ENCODE results near the gene VIT.
"Not testable (repeated sequence)": the region's sequence is repeated elsewhere in the genome, so short reads cannot be mapped to it uniquely, and the experiment has no call there.

The VIT gene

DNA sequence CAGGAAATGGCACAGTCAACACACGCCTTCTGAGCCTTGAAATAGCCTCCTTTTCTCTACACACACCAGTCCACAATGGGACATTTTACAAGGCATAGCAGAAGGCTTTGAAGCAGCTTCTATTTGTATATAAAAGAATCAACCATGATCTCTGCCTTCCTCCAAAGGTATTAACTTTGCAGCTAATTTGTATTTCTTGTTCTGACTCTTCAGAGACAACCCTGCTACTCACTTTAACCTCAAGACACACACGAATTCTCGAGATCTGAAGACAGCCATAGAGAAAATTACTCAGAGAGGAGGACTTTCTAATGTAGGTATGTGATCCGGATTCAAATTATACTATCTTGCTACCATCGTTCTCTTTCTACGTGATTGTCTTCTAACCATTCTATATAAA, 104.6 kb downstream of the VIT start:
- no peak for DNase-seq (ENCODE audit: low read depth in 2 of 2, low spot score in 1 of 2)

DNA sequence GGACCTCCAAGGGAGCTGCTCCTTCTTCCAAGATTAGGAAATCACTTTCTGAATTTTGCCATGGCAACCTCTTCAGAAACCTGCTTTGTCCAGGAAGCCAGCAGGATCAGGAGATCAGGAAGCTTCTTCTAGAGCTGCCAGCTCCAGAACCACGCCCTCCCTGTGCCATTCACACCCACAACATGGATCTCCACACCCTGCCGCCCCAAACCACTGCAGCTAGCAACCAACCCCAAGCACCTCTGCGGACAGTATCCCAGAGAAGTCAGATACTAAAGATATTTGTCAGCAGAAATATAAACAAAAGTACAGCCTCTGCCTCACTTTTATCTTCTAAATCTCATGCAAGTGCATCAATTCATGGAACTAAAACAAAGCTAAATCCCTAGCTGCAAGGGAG, 106.4 kb downstream of the VIT start:
- DNase-seq (ENCODE audit: low read depth in 2 of 2, low spot score in 1 of 2), result no peak

DNA sequence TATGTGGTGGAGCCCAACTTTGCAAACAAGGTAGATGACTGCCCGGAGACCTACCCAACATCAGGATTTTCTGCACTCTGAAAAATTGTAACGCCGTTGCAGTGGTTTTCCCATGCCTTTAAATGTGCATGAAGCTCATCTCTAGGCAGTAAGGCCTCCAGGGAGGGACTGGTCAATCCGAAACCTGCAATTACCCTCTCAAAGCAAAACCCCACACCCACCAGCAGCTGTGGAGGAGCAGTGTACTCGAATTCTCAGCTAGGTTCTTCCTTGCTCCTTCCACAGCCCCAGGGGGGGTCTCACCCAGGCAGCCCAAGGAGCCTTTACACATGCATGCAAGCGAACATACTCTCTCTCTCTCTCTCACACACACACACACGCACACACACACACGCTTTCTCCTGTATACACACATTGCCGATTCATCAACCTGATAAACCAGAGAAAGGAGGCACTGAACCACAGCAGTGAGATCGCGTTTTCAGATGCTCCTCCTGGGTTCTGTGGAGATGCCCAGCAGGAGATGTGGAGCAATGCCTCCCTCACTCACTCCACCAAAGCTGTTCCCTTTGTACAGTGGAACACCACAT, 109.2 kb downstream of the VIT start:
- DNase-seq (ENCODE audit: low read depth in 2 of 2, low spot score in 1 of 2), result no peak

DNA sequence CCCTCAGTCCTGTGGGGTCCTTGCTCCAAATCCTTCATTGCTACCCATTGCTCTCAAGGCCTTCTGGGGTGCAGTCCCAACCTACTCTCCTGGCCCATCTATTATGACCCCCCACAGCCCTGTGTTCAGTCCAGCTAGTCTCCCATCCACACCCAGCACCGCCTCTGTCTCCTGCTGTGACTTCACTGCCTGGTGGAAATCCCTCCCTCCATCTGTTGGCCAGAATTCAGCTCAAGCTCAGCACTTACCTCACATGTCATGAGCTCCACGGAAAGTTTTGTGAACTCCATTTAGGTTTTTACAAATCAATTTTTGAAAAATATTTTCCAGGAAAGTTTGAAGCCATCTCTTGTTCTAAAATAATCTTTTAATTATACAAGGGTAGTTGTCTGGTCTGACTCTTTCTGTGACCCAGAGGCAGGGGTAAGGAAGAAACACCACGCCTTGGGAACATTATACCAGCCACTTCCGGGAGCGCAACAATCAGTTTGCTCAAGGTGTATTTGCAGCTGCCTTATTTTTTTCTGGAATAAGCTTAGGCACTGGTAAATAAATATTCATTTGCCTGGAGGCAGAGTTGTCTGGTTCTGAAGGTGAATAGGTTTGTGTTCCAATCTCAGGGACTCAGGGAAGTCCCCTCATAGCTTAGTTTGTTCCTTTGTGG, 110.8 kb downstream of the VIT start:
- DNase-seq (ENCODE audit: low read depth in 2 of 2, low spot score in 1 of 2), result no peak

DNA sequence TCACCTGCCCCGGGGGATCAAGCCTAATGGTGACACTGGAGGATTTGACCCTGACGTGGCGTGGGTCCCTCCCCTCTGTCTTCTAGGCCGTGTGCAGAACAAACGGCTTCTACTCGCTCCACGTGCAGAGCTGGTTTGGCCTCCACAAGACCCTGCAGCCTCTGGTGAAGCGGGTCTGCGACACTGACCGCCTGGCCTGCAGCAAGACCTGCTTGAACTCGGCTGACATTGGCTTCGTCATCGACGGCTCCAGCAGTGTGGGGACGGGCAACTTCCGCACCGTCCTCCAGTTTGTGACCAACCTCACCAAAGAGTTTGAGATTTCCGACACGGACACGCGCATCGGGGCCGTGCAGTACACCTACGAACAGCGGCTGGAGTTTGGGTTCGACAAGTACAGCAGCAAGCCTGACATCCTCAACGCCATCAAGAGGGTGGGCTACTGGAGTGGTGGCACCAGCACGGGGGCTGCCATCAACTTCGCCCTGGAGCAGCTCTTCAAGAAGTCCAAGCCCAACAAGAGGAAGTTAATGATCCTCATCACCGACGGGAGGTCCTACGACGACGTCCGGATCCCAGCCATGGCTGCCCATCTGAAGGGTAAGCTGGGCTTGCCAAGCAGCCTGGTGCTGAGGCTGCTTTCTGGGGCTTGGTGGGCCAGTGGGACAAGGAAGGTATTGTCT, 112.0 kb downstream of the VIT start:
- no peak for DNase-seq (ENCODE audit: low read depth in 2 of 2, low spot score in 1 of 2)

DNA sequence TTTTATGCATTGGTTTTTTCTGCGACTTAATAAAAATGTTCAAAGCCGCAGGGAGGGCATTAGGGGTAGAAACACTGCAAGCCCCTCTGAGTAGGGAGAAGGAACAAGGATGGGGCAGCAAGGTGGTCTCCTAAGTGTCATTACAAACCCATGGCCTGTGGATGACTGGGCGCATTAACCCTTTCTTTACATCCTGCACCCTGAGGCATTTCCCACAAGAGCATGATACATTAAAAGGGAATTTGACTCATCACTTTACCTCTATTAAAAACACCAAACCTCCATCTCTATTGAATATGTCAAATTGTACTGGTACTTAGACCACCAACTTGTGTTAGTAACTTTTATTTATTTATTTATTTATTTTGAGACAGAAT, 112.5 kb downstream of the VIT start:
- DNase-seq (ENCODE audit: low read depth in 2 of 2, low spot score in 1 of 2), result no peak

DNA sequence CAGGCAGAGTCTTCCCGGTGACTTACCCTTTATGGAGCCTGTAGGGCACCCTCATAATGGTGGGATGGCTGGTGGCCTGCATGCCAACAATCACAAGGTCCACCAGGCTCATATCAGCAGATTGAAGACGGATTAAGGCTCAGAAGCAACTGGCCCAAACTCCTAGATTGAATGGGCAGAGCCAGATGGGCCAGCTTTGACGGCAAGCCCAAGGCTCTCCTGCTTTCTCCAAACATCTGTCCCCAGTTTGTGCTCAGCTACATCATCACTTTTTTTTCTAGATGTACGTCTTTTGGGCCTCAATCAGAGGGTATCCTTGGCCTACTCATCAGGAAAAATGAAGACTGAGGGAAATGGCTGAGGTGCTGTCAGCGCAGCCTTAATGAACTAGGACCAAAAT, 114.6 kb downstream of the VIT start:
- DNase-seq (ENCODE audit: low read depth in 2 of 2, low spot score in 1 of 2), result no peak

DNA sequence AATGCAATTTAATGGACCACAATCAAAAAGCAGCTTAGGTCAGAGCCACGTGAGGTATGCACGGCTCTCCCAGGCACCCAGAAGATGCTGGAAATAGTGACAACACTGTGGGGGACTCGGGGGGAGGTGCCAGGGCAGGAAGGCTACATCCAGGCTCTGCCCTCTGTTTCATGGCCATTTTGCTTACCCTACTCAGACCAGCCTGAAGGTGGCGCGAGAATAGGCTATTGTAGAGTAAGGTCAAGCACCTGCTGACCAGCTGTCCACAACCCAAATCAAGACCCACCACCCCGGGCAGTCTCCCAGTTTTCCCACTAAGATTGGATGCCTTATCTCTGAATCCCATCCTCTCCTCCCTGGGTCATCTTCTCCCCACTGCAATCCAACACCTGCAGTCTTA, 115.7 kb downstream of the VIT start:
- no peak for DNase-seq (ENCODE audit: low read depth in 2 of 2, low spot score in 1 of 2)

DNA sequence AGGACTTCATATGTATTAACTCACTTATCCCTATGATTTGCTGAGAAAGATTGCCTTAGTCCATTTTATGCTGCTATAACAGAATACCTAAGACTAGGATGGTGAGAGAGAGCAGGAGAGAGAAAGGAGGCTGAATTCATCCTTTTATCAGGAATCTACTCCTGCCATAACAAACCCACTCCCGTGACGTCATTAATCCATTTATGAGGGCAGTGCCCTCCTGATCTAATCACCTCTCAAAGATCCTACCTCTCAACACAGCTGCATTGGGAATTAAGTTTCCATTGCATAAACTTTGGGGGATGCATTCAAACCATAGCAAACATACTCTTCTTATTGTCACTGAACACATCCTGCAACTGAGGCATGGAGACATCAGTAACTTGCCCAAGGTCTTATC, 122.0 kb downstream of the VIT start:
- no peak for DNase-seq (ENCODE audit: low read depth in 2 of 2, low spot score in 1 of 2)

DNA sequence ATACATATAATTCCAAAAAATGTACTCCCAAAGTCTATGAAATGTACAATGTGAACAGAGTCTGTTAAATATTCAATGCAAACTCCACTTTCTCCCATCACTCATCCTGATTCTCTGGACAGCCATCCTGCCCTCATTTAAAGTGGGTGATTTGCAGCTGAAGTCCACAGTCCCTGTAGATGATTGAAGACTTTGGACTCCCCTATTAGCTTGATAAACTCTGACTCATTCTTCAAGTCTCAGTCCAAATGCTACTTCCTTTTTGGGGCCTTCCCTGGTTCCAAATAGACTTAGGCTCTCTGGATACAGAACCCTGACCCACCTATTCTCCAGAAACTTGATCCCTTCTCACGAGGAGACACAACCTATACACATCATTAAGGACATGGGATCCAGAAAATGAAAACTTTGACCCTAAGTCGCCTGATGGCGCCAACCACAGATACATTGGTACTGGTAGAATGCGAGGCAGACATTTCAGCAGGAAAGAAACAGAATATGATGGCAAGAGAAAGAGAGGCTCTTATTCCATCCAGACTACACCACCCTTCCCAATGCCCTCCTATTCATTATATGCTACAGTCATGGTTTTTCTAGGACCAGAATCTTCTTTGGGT, 122.7 kb downstream of the VIT start:
- no peak for DNase-seq (ENCODE audit: low read depth in 2 of 2, low spot score in 1 of 2)

DNA sequence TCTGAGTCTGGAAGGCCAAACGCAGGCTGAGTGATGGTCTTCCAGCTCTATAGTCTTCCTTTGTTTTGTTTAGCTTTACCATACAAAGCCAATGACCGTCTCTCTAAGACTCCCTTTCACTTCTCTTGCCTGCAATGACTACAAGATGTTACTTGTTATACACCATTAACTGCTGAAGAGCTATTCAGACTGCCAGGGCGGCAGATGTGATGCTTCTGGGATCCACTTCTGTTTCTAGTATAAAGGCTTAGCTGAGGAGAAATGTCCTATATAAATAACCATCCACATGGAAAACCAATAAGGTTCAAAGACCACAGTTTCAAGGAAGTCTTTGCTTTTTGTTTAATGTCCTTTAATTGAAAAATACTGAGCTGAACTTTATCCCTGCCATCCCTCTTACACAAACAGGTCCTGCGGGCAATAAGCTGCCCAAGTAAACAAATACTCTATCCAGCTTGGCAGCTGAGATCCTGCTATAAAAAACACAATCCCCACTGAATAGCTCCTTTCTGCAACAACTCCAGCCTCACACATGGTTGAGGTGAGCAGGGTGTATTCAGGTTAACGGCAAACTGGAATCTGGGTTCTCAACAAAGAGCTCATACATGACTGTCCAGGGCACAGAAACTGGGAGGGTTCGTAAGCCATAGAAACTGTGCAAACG, 124.6 kb downstream of the VIT start:
- DNase-seq (ENCODE audit: low read depth in 2 of 2, low spot score in 1 of 2), result no peak

DNA sequence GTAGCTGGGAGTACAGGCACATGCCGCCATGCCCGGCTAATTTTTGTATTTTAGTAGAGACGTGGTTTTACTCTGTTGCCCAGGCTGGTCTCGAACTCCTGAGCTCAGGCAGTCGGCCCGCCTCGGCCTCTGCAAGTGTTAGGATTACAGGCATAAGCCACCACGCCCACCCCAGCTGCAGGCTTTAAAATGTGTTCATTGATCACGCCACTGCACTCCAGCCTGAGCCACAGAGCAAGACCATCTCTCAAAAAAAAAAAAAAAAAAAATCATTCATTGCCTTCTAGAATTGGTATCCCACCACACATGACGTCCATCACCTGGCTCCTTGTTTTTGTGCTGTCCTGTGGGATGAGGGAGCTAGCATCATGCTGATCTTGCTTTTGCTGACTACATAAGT, 127.4 kb downstream of the VIT start:
- DNase-seq (ENCODE audit: low read depth in 2 of 2, low spot score in 1 of 2), result no peak

DNA sequence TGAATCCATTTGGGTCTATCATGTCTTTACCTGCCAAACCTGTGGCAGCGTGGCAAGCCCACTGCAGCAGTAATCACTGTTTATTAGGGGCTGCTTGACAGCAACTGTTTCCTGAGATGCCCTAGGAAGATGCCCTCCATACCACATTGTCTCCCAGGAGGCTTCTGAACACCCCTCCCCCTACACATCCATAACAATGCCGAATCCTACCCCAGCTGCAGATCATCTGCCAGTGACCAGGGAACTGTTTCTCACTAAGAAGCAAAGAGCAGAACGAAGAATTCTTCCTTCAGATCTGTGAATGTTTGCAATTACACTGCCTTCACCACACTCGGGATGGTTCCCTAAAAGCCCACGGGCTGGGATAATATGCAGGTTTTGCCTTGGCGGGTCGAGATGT, 127.8 kb downstream of the VIT start:
- no peak for DNase-seq (ENCODE audit: low read depth in 2 of 2, low spot score in 1 of 2)

DNA sequence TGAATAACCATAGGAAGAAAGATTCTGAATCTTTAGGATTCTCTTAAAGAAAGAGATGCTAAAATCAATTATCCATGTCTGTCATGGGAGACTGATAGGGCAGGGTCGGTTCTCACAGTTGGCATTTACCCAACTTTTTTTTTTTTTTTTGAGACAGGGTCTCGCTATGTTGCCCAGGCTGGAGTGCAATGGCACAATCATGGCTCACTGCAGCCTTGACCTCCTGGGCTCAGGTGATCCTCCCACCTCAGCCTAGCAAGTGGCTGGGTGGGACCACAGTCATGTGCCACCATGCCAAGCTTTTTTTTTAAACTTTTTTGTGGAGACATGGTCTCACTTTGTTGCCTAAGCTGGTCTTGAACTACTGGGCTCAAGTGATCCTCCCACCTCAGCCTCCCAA, 128.2 kb downstream of the VIT start:
- DNase-seq (ENCODE audit: low read depth in 2 of 2, low spot score in 1 of 2), result not testable (repeated sequence)

DNA sequence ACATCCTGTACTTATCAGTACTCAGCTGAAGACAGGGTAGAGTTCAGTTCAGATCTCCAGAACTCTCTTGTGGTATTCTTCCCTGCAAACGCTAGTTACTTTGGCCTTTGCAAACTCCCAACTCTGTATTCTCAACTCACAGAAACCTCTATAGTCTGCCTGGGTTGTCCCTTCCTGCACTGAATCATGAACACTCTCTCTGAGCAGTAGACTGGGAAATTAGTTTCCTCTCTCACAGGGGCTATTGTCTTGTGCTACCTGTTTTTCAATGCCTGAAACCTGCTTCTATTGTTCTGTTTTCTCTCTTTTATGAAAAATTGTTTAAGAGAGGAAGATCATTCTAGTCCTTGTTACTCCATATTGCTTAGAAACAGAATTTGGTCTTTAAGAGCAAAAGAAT, 134.7 kb downstream of the VIT start:
- DNase-seq (ENCODE audit: low read depth in 2 of 2, low spot score in 1 of 2), result no peak

DNA sequence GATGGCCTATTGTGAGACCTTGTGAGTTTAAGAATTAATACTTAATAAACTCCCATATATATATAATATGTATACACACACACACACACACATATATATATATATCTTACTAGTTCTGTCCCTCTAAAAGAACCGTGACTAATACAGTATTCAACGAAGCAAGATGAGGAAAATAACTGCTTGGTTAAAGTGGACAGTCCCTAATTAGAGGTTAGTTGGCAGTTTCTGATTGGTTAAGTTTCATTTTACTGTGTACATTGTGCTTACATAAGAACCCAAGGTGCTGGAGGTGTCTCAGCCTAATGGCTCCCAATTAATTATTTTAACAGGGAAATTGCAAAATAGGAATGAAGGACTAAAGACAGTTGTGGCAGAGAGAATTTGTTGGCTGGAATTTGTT, 137.7 kb downstream of the VIT start:
- no peak for DNase-seq (ENCODE audit: low read depth in 2 of 2, low spot score in 1 of 2)

DNA sequence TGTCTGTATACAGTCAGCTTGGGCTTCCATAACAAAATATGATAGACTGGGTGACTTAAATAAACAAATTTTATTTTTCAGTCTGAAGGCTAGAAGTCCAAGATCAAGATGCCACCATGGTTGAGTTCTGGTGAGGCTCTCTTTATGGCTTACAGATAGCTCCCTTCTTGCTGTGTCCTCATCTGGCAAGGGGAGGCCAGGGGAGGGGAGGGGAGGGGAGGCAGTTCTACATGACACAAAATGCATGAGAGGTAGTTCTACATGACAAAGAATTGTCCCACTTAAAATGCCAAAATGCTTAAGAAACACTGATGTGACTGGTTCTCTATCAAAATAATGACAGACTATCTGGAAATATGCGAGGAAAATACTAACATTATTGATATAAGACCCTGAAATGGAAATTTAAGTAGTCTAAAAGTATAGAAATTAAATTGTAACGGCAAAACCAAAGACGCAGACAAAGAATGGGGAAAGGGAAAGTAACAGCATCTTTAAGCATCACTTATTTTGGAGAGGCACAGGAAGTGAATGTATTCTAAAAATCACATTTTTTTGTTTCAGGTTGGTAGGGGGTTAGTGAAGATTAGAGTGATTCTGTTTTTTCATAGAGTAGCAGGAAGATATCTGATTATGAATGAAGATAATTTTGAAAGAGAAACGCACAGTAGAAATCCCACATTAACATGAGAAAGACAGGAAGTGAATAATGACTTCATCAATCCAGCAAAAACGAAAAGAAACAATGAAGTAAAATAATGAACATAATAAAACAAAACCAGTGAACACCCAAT, 138.4 kb downstream of the VIT start:
- DNase-seq (ENCODE audit: low read depth in 2 of 2, low spot score in 1 of 2), result no peak

DNA sequence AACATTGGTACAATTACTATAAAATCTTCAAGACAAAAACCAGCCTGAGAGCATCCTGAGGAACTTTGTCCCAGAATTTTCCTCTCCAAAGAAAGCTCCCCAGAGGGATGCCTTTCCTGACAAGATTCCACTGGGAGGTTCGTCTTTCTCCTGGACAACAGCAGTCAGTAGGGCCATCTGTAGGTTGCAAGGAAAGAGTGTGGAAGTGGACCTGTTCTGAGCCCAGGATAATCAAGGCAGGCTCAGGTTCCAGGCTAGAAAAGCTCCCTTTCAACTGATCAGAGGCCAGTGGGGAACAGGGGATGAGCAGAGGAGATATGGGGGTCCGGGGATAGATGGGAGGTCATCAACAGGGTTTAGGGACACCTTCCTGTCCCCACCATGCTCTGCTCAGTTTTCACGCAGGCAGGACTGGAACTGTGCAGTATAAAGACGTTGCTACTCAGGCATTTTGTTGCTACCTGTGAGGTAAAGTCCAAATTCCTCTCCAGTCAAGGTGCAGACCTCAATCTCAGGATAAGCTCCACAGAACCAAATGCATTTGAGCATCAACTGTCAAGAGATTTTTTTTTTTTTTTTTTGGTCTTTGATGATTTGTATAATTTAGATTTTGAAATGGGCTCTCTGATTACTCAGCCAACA, 143.6 kb downstream of the VIT start:
- DNase-seq (ENCODE audit: low read depth in 2 of 2, low spot score in 1 of 2), result no peak

DNA sequence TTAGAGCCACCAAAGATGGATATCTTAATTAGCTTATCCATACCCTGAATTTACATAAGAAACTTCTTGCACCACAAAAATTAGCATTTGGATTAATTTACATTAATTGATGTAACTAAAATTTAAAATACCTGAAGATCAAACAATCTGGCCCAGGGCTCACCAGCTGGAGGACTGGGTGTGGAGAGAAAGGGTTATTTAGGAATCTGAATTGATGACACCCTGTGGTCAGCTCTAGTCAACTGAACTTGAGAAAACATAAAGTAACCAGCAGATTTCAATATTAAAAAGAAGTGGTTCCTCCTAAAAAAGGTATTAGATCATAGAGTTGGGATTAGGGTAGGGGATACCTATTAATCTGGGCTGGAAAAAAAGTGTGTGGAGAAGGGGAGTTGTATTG, 147.3 kb downstream of the VIT start:
- no peak for DNase-seq (ENCODE audit: low read depth in 2 of 2, low spot score in 1 of 2)

DNA sequence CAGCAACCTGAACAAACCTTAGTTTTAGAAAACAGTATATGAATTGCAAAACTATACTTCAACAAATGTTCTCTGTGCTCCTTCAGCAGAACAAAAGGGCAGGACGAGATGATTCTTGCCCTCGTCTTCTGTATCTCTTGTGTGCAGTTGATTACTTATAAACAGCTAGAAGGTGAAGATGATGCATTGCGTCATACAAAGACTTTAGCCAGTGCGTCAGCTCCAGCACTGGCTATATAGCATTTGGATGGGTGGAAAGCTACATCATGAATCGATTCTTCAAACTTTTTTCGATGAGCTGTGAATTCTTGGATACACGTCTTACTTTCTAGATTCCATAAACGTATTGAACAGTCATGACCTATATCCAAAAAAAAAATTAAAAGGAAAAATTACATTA, 152.8 kb downstream of the VIT start:
- DNase-seq (ENCODE audit: low read depth in 2 of 2, low spot score in 1 of 2), result no peak

DNA sequence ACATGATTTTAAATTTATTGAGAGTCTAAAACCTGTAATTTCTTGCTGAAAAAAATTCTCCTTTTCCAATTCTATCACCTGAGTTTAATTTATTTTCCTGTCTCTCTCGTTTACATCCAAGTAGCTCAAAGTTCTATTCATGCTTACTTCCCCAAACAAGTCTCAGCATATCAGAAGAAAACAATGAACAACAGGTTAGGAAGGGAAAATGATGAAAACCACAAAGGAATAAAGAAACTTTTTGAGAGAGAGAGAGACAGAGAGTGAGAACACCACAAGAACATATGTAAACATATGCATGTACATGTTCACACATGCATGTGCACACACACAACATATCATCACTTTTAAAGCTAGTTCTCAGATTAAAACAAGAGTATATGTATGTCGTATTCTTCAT, 157.7 kb downstream of the VIT start:
- DNase-seq (ENCODE audit: low read depth in 2 of 2, low spot score in 1 of 2), result no peak
